Epithelial cell of proximal tubule (primary cell): ENCODE data around the gene NKD1. TPM values are rescaled to one million over a fixed set of nuclear protein-coding genes. Genes with fewer than 3 reads are reported as not detected.

ENCODE experiments used
- DNase-seq: peaks from one replicate; pipeline ENCODE4 v3.0.0-alpha.2; 2011; ENCODE audit warnings: low read depth
- H3K4me3 ChIP-seq: 2 replicates; pipeline ENCODE4 v1.5.1; 2011; ENCODE audit warnings: low read depth, mild to moderate bottlenecking, low read length
- CTCF ChIP-seq: conservative IDR thresholded peaks from 2 replicates; pipeline ENCODE4 v1.5.1; 2012; ENCODE audit warnings: low read depth, mild to moderate bottlenecking, low read length
- total RNA-seq: library from RNA; depleted of rRNA; stranded (reverse); fragments of >200 nt; gene quantifications from 2 replicates; pipeline ENCODE4 v1.2.3, GENCODE V29; 2015

NKD1 gene
- total RNA-seq, 1 donor from 2014 or later = not detected

GRCh38 chr16:50602531-50603205 is 54.5 kb downstream of the NKD1 start:
- TF ChIP-seq CTCF = no peak
- no peak for DNase-seq
- H3K4me3 ChIP-seq = no peak overlapping the region

GRCh38 chr16:50603206-50604064 is 55.2 kb downstream of the NKD1 start:
- TF ChIP-seq CTCF = no peak
- DNase-seq = no peak
- no peak overlapping the region for H3K4me3 ChIP-seq

- no peak for TF ChIP-seq CTCF
- no peak for DNase-seq
- no peak overlapping the region for H3K4me3 ChIP-seq
Observed at GRCh38 chr16:50604065-50604418, 55.8 kb downstream of the NKD1 start.

GRCh38 chr16:50604610-50605009 is 56.4 kb downstream of the NKD1 start:
- no peak overlapping the region for H3K4me3 ChIP-seq
- DNase-seq = no peak
- TF ChIP-seq CTCF = no peak

GRCh38 chr16:50605733-50606430 is 57.7 kb downstream of the NKD1 start:
- DNase-seq = no peak
- H3K4me3 ChIP-seq = no peak overlapping the region
- no peak for TF ChIP-seq CTCF

GRCh38 chr16:50606431-50607050 is 58.3 kb downstream of the NKD1 start:
- no peak for TF ChIP-seq CTCF
- no peak overlapping the region for H3K4me3 ChIP-seq
- DNase-seq = no peak
